ENCODE results near the gene VAV3. TPM values are rescaled to one million over a fixed set of nuclear protein-coding genes. Genes with fewer than 3 reads are reported as not detected.
"Not testable (repeated sequence)": the region's sequence is repeated elsewhere in the genome, so short reads cannot be mapped to it uniquely, and the experiment has no call there.

Gene VAV3
- total RNA-seq, 1 donor from 2014 or later: 4.5 TPM

DNA sequence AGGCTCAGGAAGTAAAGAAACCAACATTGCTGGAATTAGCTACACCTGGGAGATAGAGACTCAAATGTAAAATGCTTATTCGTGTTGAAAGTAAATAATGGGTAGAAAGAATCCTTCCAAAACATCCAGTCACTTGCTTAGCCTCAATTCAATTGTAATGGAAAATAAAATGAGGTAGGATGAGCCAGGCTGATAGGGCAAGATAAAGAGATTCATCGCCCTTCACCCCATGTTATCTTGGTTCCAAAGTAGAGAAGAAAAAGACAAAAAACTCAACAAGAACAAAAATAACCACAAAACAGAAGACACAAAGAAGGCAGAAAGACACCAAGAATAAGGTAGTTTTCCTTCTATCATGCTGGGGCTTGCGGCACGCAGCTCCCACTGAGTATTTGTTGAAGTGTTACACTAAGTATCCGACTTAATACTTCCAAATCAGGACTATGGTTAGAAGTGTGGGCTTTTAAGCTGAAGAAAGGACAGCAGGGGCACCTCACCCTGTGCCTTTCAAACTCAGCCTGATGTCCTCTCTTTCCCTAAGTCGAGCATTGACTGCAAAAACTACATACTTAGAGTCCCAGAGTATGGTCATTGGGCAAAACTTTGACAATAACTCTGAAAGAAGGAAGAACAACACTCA lies 202.1 kb downstream of the VAV3 start:
- DNase-seq (ENCODE audit: low spot score in 2 of 2): no peak
- no peak for FAIRE-seq

DNA sequence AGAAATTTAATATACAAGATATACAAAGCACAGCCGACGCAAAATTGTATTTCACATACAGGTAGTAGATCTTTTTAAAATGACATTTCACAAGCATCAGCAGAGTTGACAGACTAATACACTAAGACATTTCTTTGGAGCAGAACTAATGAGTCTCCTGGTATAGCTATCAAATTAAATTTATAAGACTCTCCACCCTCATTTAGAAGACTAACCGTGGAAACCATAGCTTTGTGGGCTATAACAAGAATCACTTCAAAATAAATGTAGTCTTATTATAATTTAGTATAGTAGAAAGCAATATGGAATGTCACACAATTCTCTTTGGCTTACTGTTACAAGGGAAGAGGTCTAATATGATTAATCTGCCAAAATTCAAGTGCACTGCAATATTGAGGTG lies 204.9 kb downstream of the VAV3 start:
- FAIRE-seq (no peak), DNase-seq (ENCODE audit: low spot score in 2 of 2) (no peak)

DNA sequence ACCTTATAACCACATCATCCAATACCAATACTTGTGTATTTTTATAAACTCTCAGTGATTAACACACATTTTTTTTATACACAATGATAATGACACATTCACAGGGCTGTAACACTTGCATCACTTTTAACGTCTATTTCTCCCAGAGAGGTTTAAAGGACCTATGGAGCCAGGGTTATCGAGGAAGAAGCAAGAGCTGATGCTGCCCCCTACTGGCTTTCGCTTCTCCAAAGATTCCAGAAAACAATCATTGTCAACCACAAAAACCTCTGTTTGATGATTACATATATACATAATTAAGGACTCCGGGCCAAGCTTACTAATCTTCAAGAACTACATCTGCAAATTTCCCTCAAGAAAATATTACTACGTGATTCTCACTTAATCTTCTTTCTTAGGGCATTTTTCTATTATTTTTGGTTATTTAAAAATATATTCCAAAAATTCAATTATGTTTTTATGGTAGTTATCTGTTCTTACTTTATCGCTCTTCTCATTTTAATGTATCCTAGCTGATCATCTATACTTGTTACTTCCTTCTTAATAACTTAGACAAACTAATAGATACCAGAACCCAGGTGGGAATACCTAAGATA lies 214.5 kb downstream of the VAV3 start:
- FAIRE-seq (no peak), DNase-seq (ENCODE audit: low spot score in 2 of 2) (peak in 1 of 2 donors; percentile 14)

DNA sequence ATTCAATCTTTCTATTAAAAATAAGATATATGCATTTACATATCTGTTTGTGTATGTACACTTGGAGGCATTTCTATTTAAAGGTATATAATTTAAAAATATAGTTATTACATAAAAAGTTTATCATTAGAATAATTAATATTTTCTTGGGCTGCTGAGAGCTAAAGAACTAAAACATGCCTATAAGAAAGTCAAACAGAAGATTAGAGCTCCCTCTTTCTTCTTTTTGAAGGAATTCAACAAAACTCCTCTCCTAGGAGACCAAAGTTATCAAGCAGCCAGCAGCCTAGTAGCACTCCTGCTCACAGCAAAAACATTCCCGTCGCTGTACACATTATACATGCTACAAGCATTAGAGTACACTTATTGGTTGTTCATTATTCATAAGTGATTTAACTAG lies 216.4 kb downstream of the VAV3 start:
- FAIRE-seq (peak; percentile 31), DNase-seq (ENCODE audit: low spot score in 2 of 2) (peak in 1 of 2 donors; percentile 10)

DNA sequence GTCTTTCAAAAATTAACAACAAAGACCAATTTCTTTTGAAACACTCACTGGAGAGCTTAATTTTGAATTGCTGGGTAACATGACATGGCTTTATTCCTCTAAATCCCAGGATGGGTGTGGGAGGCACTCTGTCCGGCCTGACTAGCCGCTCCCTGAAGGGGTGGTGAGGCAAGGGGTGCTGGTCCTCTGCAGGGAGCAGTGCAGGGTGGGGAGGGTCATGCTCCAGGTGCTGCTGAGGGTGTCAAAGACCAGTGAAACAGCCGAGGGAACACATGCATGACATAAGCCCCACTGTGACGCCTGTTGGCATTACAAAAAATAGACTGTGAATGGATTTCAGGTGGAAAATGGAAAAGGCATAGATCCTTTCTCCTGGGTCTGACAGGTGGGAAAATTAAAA lies 223.7 kb downstream of the VAV3 start:
- DNase-seq (ENCODE audit: low spot score in 2 of 2) (no peak), FAIRE-seq (no peak)

DNA sequence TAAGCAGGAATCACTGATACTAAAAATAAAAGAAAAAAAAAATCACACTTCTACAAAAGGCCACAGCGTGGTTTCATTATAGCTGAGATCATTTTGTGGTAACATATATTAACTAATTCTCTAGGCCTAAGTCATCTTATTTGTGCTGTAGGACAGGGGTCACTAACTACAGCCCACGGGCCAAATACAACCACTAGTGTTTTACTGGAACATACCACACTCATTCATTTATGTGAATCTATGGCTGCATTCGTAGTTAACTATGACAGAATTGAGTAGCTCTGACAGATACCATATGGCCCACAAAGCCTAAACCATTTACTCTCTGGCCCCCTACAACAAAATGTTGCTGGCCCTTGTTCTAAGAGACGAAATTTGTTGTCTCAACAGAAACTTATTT lies 224.4 kb downstream of the VAV3 start:
- no peak for FAIRE-seq
- DNase-seq (ENCODE audit: low spot score in 2 of 2): no peak

DNA sequence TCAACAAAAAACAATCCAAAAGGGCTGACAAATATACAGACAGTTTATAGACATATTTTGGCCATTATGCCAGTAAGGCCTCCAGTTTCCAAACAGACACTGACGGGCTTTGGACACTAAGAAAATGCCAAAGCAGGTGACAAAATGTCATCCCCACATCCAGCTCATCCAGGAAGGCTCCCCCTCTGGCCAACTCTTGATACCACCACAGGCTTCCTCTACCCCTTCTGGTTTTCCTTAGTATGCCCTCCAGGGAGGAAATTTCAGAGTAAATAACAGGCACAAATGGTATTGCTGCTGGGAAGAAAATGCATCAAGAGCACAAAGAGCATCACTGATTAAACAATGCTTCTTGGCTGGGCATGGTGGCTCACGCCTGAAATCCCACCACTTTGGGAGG lies 225.3 kb downstream of the VAV3 start:
- FAIRE-seq: no peak
- DNase-seq (ENCODE audit: low spot score in 2 of 2): no peak

DNA sequence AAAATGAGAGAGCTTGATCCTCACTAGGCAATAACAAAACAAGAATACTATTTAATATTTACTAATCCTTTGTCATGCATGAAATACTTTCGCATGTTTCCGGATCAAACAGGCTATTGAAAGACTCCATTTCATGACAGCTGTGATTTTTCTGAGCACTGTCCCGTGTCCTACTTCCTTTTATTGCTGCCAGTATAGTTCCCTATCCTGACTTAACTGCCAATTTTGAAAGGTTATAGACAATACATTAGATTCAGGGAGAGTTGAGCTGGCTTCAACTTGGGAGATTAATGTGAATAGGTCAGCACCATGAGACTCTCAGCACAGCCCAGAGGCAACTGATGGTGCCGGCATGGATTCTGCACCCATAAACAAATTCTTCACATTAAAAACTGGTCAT lies 225.8 kb downstream of the VAV3 start:
- DNase-seq (ENCODE audit: low spot score in 2 of 2) (no peak), FAIRE-seq (no peak)

DNA sequence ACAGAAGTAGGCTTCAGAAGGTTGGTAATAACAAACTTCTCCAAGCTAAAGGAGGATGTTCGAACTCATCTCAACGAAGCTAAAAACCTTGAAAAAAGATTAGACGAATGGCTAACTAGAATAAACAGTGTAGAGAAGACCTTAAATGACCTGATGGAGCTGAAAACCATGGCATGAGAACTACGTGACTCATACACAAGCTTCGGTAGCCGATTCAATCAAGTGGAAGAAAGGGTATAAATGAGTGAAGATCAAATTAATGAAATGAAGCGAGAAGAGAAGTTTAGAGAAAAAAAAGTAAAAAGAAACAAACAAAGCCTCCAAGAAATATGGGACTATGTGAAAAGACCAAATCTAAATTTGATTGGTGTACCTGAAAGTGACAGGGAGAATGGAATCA lies 231.6 kb downstream of the VAV3 start:
- DNase-seq (ENCODE audit: low spot score in 2 of 2); FAIRE-seq: not testable (repeated sequence)

DNA sequence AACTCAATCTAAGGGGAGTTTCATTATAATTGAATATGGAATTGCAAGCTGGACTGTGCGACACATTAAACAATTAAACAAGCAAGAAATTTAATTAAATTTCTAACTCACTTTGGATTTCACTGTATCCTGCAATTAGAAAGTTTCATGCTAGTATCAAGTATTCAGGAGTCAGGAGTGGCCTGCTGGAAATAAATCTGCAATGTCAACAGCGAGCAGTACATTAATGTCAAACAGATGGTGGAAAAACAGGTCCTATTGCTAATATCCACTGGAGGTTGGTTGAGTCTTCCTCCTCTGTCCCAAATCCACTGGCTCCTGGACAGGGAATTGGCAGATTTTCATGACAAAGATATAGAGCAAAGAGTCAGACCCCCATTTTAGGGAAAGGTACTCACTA lies 237.1 kb downstream of the VAV3 start:
- DNase-seq (ENCODE audit: low spot score in 2 of 2) (no peak), FAIRE-seq (no peak)

DNA sequence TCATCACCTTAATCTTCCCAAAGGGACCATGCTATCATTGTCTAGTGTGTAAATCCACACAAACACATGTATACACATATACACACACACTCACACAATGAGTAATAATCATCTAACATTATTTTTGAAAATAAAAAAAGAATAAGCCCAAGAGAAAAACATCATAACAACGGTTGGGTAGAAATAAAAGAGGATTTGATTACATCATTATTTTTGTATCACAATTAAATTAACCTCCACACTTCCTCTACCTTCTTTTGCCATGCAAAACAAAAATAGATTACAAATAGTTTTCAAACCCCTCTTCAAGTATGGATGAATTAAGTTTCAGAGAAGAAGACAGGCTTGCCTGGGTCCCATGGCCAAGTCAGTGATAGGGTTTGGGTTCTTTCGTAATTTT lies 238.1 kb downstream of the VAV3 start:
- DNase-seq (ENCODE audit: low spot score in 2 of 2): no peak
- no peak for FAIRE-seq

DNA sequence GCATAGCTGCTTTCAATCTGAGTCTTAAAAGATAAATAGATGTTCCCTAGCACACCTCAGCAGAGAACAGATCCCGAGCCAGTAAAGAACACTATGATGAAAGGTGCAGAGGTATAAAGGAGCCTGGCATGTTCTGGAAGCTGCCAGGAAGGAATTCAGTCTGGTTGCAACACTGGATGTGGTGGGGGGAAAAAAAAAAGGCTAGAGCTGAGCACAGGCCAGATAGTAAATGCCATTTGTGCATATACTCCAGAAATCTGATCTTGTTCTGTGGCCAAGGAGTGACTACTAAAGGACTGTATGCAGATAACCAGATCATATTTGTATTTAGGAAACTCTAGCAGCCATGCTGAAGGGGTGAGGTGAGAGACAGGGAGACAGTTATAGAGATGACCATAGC lies 240.3 kb downstream of the VAV3 start:
- no peak for DNase-seq (ENCODE audit: low spot score in 2 of 2)
- FAIRE-seq: no peak

DNA sequence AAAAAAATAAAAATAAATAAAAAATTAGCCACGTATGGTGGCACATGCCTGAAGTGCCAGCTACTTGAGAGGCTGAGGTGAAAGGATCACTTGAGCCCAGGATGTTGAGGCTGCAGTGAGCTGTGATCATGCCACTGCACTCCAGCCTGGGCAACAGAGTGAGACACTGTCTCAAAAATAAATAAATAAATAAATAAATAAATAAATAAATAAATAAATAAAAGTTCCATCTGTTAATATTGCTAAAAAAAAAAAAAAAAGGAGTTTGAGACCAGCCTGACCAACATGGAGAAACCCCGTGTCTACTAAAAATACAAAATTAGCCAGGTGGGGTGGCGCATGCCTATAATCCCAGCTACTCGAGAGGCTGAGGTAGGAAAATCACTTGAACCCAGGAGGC lies 244.8 kb downstream of the VAV3 start:
- not testable (repeated sequence) for FAIRE-seq; DNase-seq (ENCODE audit: low spot score in 2 of 2)

DNA sequence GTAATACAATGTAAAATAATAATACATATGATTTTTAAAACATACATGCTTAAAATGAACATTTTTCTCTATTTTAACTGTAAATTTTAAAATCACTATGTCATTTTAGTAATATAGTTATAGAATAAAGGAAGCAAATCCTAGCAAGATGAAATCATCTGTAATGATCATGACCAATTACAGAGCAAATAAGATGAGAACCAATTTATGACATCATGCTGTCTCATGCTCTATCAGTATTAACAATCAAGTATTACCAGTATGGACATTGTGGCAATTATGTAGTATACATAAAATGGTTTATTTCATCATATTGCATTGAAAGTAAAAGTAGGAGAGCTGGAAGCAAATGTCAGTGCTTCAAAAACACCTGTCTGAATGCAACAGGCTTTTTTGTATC lies 255.0 kb downstream of the VAV3 start:
- DNase-seq (ENCODE audit: low spot score in 2 of 2) (no peak), FAIRE-seq (peak; percentile 65)

DNA sequence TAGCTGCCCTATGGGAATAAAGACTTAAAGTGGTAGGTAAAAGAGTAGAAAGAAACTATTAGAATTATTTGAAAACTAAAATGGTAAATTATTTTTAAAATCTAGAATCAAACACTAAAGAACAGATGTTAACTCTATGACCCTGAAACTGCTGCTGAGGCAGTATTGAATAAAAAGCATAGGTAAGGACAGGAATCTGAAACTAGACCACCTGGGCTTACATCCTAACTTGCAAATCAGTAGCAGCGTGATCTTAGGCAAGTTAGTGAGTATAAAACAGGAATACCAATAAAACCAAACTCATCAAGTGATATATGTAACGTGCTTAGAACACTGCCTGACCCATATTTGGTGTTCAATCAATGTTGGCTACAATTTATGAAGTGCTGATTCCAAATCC lies 257.9 kb downstream of the VAV3 start:
- FAIRE-seq: no peak

DNA sequence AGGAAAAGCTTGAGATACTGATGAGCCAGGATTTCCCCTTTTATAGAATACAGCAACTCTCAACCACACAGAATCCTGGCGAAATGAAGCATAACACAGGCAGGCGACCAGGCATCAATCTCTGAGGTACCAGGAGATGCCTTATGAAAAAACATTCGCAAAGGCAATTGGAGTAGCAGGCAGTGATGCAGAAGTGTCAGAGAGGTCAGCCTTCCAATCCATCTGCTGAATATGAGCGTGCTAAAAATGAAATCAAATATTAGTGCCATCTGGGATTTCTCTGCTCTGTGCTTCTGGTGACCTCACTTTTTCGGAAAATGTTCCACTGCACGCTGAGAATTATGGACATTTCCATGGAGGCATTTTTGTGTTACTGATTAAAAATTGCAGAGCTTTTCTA lies 258.8 kb downstream of the VAV3 start:
- DNase-seq (ENCODE audit: low spot score in 2 of 2): no peak
- FAIRE-seq: no peak

More for the DNA sequence above, 257.9 kb downstream of the VAV3 start:
- no peak for DNase-seq (ENCODE audit: low spot score in 2 of 2)

DNA sequence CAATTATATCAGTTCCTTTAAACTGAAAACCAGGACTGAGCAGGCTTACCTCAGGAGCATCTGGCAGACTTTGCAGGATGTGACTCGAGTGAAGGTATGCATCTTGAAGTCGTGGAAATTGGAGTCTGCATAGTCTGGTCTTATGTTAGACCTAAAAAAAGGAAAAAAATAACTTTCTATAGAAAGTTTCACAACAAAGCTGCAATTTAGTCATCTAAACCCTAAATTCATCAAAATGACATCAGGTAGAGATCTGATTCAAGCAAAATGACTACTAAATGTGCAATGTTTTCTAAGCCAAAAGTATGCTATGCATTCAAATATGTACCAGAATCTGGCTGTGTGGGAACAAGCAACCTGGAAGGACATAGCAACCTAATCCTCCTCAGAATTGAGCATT lies 260.1 kb downstream of the VAV3 start:
- FAIRE-seq: no peak
- no peak for DNase-seq (ENCODE audit: low spot score in 2 of 2)

DNA sequence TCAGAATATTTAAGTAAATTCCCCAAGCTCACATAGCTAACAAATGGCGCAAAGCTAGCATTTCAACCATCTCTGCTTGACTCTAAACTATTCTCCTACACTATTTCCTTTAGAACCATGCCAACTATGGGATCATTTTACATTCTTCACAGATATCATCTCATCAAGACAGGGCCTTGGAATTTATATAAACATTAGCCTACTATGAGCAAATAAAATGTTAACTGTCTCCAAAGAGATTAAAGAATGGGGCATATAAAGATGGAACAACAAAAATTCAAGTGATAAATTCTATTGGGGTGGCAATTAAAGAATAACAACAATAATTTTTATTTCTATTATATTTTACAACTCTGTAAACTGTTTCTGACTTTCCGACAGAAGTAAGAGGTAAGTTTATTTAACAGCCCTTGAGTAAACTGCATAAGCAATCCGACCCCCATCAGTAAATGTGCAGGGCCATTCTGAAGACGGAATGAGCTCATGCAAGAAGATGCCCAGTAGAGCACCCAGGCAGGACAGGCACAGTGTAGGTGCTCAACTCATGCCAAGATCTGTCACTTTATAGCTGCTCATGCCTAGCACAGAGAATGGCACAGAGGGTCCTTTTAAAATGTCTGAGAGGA lies 261.9 kb downstream of the VAV3 start:
- FAIRE-seq: no peak
- DNase-seq (ENCODE audit: low spot score in 2 of 2): no peak

DNA sequence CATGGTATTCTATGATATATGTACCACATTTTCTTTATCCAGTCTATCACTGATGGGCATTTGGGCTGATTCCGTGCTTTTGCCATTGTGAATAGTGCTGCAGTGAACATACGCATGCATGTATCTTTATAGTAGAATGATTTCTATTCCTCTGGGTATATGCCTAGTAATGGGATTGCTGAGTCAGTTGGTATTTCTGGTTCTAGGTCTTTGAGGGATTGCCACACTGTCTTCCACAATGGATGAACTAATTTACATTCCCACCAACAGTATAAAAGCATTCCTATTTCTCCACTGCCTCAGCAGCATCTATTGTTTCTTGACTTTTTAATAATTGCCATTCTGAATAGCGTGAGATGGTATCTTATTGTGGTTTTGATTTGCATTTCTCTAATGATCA lies 264.3 kb downstream of the VAV3 start:
- not testable (repeated sequence) for DNase-seq (ENCODE audit: low spot score in 2 of 2); FAIRE-seq

DNA sequence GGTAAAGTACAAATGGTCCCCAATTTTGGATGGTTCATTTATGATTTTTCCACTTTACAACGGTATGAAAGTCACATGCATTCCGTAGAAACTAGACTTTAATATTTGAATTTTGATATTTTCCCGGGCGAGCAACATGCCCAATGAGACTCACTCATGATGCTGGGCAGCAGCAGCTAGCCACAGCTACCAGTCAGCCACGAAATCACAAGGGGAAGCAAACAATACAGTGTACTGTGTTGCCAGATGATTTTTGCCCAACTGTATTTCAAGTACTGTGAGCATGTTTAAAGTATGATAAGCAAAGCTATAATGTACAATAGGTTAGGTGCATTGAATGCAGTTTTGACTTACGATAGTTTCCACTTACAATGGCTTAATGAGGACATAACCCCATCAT lies 266.8 kb downstream of the VAV3 start:
- FAIRE-seq: no peak
- no peak for DNase-seq (ENCODE audit: low spot score in 2 of 2)

DNA sequence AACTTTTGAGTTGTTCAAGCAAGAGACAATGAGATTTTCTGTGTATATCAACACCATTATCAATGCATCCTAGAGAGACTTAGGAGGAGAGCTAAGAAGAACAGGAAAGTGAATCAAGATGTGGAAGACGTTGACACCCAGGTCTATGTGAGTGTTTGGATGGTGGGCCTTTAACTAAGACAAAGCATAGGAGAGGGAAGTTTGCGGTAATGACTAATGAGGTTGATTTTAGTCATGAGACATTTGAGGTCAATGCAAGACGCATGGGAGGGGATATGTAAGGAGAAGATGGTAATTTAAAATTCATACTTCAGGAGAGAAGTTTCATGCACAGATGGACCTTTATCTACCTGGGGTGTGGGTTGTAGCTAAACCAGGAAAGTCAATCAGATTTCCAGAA lies 269.6 kb downstream of the VAV3 start:
- no peak for DNase-seq (ENCODE audit: low spot score in 2 of 2)
- no peak for FAIRE-seq

All from frontal cortex (tissue), 4 donors.